ENCODE results near the gene RSBN1. TPM values are rescaled to one million over a fixed set of nuclear protein-coding genes. Genes with fewer than 3 reads are reported as not detected.
A peak's percentile ranks its signal among the peaks of the same experiment; 100 is the strongest.

Gene RSBN1
- total RNA-seq (2014; rRNA removed; shearing (Covaris generic)) (15.4 and 29.9 TPM in 2 replicates), polyA plus RNA-seq (2016; fragmentation: Nextera tagmentation; extraction: Ambion mirVana) (17.4 and 18.9 TPM in 2 replicates)
- long read RNA-seq, partial matches to known transcripts = 8 of 9 reads
- long read RNA-seq, other reads (novel, unspliced or antisense) = 1 of 9 reads

- H3K79me2 ChIP-seq (replicated peaks; ENCODE audit: insufficient read depth) = peaks cover 46% of the 10 kb centered on the region
- peaks cover 10% of the 10 kb centered on the region for H3K27me3 Mint-ChIP-seq (ENCODE audit: insufficient read depth, low read depth, poor library complexity)
- H3K4me3 ChIP-seq = peak within 1 kb of the TSS; percentile 72
- H3K9me3 Mint-ChIP-seq = no peaks in the 10 kb centered on the region
- H3K4me1 ChIP-seq (ENCODE audit: insufficient read depth) = peaks cover 11% of the 10 kb centered on the region; the same call in 1 of the 2 replicates
- DNase-seq (ENCODE audit: low spot score) = peak; percentile 100
- peak within 1 kb of the TSS; percentile 91 for H3K27ac ChIP-seq (ENCODE audit: low read depth)
- peak within 1 kb of the TSS; percentile 83 for H3K4me2 ChIP-seq
- H3K36me3 Mint-ChIP-seq (ENCODE audit: low read depth) = peaks cover 5% of the 10 kb centered on the region; the same call in 2 of the 3 replicates
- H4K20me1 ChIP-seq (replicated peaks; ENCODE audit: insufficient read depth) = peaks cover 13% of the 10 kb centered on the region; the same call in 1 of the 2 replicates
- no peaks in the 10 kb centered on the region for H3K9me2 ChIP-seq (ENCODE audit: insufficient read depth)
- TF ChIP-seq CREB1 (CRISPR knock-in tag; IDR thresholded peaks at IDR 0.05; ENCODE audit: low read depth) = peak; percentile 77; the same call in 1 of the 2 replicates
- TF ChIP-seq POLR2AphosphoS5 (IDR thresholded peaks at IDR 0.05; ENCODE audit: low read depth) = peak; percentile 77
- TF ChIP-seq ETS1 (IDR thresholded peaks at IDR 0.05) = peak; percentile 95
- TF ChIP-seq STAT1 (IDR thresholded peaks at IDR 0.05; ENCODE audit: unreplicated experiment) = no peak
- ATAC-seq = peak; percentile 94
- H3K4me3 Mint-ChIP-seq = peak within 1 kb of the TSS; percentile 98
- H3K27me3 ChIP-seq (ENCODE audit: insufficient read depth) = no peaks in the 10 kb centered on the region
- no peaks in the 10 kb centered on the region for H3K36me3 ChIP-seq (ENCODE audit: insufficient read depth)
- no peaks in the 10 kb centered on the region for H3F3A ChIP-seq (replicated peaks; ENCODE audit: low read depth)
- H2AFZ ChIP-seq = peak within 1 kb of the TSS; percentile 66
- H3K4me1 Mint-ChIP-seq = peaks cover 13% of the 10 kb centered on the region
- peak within 1 kb of the TSS; percentile 96 for H3K27ac Mint-ChIP-seq
These were observed at the start of gene RSBN1 for GRCh38 chr1:113811888-113812660. Gene RSBN1, minus strand, starts transcription at chr1:113812476. Its CDS starts 64 bp downstream, at chr1:113812412.

- H3K27me3 Mint-ChIP-seq (ENCODE audit: insufficient read depth, low read depth, poor library complexity) = no peaks in the 10 kb centered on the region
- TF ChIP-seq ZNF114 (CRISPR knock-in tag; IDR thresholded peaks at IDR 0.05) = no peak
- TF ChIP-seq EZH2phosphoT487 (IDR thresholded peaks at IDR 0.05; ENCODE audit: unreplicated experiment) = no peak
- TF ChIP-seq CTCF (conservative IDR thresholded peaks at IDR 0.05; ENCODE audit: low read depth in 2 of 2) = no peak
- TF ChIP-seq POLR2AphosphoS5 (IDR thresholded peaks at IDR 0.05; ENCODE audit: low read depth) = no peak
- TF ChIP-seq EZH2 (IDR thresholded peaks at IDR 0.05; ENCODE audit: low read depth, unreplicated experiment) = no peak
- no peak for TF ChIP-seq NANOG (IDR thresholded peaks at IDR 0.05; ENCODE audit: borderline replicate concordance)
- TF ChIP-seq STAT1 (IDR thresholded peaks at IDR 0.05; ENCODE audit: unreplicated experiment) = no peak
- TF ChIP-seq ZNF331 (CRISPR knock-in tag; IDR thresholded peaks at IDR 0.05; ENCODE audit: low read depth) = no peak
- no peak for TF ChIP-seq REST (IDR thresholded peaks at IDR 0.05; ENCODE audit: unreplicated experiment)
- no peak for TF ChIP-seq JUNB (IDR thresholded peaks at IDR 0.05; ENCODE audit: unreplicated experiment)
These were observed 49.4 kb upstream of the RSBN1 start for GRCh38 chr1:113861641-113862040.

More at GRCh38 chr1:113861641-113862040, 49.4 kb upstream of the RSBN1 start:
- no peaks in the 10 kb centered on the region for H3K4me1 Mint-ChIP-seq
- no peak overlapping the region; the same call in 1 of the 2 replicates for H2AFZ ChIP-seq
- no peak overlapping the region for H3K27ac ChIP-seq (ENCODE audit: low read depth)
- H3F3A ChIP-seq (replicated peaks; ENCODE audit: low read depth) = no peaks in the 10 kb centered on the region
- H3K36me3 ChIP-seq (ENCODE audit: insufficient read depth) = no peaks in the 10 kb centered on the region
- no peaks in the 10 kb centered on the region for H3K27me3 ChIP-seq (ENCODE audit: insufficient read depth)
- no peaks in the 10 kb centered on the region for H3K9me3 Mint-ChIP-seq
- no peaks in the 10 kb centered on the region for H3K36me3 Mint-ChIP-seq (ENCODE audit: low read depth)
- H3K79me2 ChIP-seq (replicated peaks; ENCODE audit: insufficient read depth) = no peaks in the 10 kb centered on the region
- H3K9me2 ChIP-seq (ENCODE audit: insufficient read depth) = no peaks in the 10 kb centered on the region
- H3K4me3 ChIP-seq = no peak overlapping the region
- no peaks in the 10 kb centered on the region for H4K20me1 ChIP-seq (replicated peaks; ENCODE audit: insufficient read depth)
- no peaks in the 10 kb centered on the region for H3K4me1 ChIP-seq (ENCODE audit: insufficient read depth)
- H3K27ac Mint-ChIP-seq = no peak overlapping the region
- H3K4me2 ChIP-seq = no peak overlapping the region
- DNase-seq (ENCODE audit: low spot score) (no peak), ATAC-seq (no peak)
- H3K4me3 Mint-ChIP-seq = no peak overlapping the region
